Hepatocyte (in vitro differentiated cells): Measurements from ENCODE around the gene ZNF3.

Experiments used
- EZH2 ChIP-seq: fragments of 200-600 bp; sonication (generic); IDR thresholded peaks from 2 replicates; pipeline ENCODE4 v1.6.1; 2016; ENCODE audit warnings: antibody characterized with exemption, mild to moderate bottlenecking, borderline replicate concordance
- EZH2phosphoT487 ChIP-seq: fragments of 200-600 bp; sonication (generic); IDR thresholded peaks from one replicate; pipeline ENCODE4 v1.6.1; 2018; ENCODE audit warnings: antibody characterized with exemption, mild to moderate bottlenecking, low read depth, moderate library complexity; ENCODE audit not compliant: unreplicated experiment, severe bottlenecking
- TF ChIP-seq, protein P1 (sequence below): fragments of 200-600 bp; sonication (generic); IDR thresholded peaks from 2 replicates; pipeline ENCODE4 v1.5.1; 2016; ENCODE audit warnings: antibody characterized with exemption, mild to moderate bottlenecking; ENCODE audit not compliant: poor library complexity

GRCh38 chr7:100044718-100045117 is 36.8 kb downstream of the ZNF3 start:
- TF ChIP-seq, protein P1, sequence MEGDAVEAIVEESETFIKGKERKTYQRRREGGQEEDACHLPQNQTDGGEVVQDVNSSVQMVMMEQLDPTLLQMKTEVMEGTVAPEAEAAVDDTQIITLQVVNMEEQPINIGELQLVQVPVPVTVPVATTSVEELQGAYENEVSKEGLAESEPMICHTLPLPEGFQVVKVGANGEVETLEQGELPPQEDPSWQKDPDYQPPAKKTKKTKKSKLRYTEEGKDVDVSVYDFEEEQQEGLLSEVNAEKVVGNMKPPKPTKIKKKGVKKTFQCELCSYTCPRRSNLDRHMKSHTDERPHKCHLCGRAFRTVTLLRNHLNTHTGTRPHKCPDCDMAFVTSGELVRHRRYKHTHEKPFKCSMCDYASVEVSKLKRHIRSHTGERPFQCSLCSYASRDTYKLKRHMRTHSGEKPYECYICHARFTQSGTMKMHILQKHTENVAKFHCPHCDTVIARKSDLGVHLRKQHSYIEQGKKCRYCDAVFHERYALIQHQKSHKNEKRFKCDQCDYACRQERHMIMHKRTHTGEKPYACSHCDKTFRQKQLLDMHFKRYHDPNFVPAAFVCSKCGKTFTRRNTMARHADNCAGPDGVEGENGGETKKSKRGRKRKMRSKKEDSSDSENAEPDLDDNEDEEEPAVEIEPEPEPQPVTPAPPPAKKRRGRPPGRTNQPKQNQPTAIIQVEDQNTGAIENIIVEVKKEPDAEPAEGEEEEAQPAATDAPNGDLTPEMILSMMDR, result no peak
- TF ChIP-seq EZH2 (no peak), EZH2phosphoT487 (no peak)
